WI38 (cell line): ENCODE data around the gene ITIH2.
"Not testable (repeated sequence)": the region's sequence is repeated elsewhere in the genome, so short reads cannot be mapped to it uniquely, and the experiment has no call there.

Experiments
- H3K4me3 ChIP-seq: 2 replicates; pipeline ENCODE4 v1.5.1; 2011; ENCODE audit warnings: low read depth, mild to moderate bottlenecking, control low read depth, low read length
- CTCF ChIP-seq: IDR thresholded peaks from 2 replicates; pipeline ENCODE4 v1.5.1; 2012; ENCODE audit warnings: low read depth, mild to moderate bottlenecking, control low read depth, low read length

Gene ITIH2

GRCh38 chr10:7667262-7668141, 35.6 kb upstream of the ITIH2 start:
- no peak for TF ChIP-seq CTCF
- no peak overlapping the region for H3K4me3 ChIP-seq

GRCh38 chr10:7670157-7670556, 33.0 kb upstream of the ITIH2 start:
- TF ChIP-seq CTCF, result no peak
- no peak overlapping the region for H3K4me3 ChIP-seq

GRCh38 chr10:7672341-7673134, 30.6 kb upstream of the ITIH2 start:
- no peak for TF ChIP-seq CTCF
- H3K4me3 ChIP-seq, result no peak overlapping the region

- TF ChIP-seq CTCF, result no peak
These were observed 23.9 kb upstream of the ITIH2 start for GRCh38 chr10:7679256-7679655.

GRCh38 chr10:7680078-7680477, 23.0 kb upstream of the ITIH2 start:
- not testable (repeated sequence) for H3K4me3 ChIP-seq

More at GRCh38 chr10:7679256-7679655, 23.9 kb upstream of the ITIH2 start:
- H3K4me3 ChIP-seq, result no peak overlapping the region

- no peak overlapping the region for H3K4me3 ChIP-seq
These were observed 16.6 kb upstream of the ITIH2 start for GRCh38 chr10:7686351-7687171.

More at GRCh38 chr10:7686351-7687171, 16.6 kb upstream of the ITIH2 start:
- no peak for TF ChIP-seq CTCF
